ENCODE measurements around the gene ZNF837. TPM values are rescaled to one million over a fixed set of nuclear protein-coding genes. Genes with fewer than 3 reads are reported as not detected.

The ZNF837 gene
- total and polyA plus RNA-seq, 2 of the 4 experiments (the other 2 are of a cell fraction) = 0.54 to 1.2 TPM

DNA sequence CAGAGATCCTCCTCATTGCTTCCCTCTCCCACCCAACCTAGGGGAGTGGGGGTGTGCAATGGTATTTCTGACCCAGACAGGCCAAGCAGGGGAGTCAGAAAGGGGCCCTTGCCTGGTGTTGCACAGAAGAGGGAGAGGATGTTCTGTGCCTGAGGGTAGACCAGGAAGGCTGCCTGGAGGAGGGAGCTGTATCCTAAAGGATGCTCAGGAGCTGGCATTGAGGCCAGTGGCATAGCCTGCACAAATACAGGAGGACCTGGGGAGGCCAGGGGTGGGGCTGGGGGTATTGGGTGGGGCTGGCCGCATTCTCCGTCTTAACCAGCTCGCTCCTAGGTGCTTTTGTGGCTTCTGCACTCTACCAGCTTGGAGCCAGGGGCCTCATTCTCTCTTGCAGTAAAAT is 19.1 kb upstream of the ZNF837 start:
- peaks cover 5% of the 10 kb centered on the region for H3K4me1 ChIP-seq (ENCODE audit: control insufficient read depth, insufficient read depth, low read length)
- H3K9me3 ChIP-seq (ENCODE audit: control insufficient read depth, insufficient read depth, low read length) = no peaks in the 10 kb centered on the region
- H2BK15ac ChIP-seq (ENCODE audit: low read depth, low read length) = no peak overlapping the region
- no peak overlapping the region for H2BK5ac ChIP-seq (ENCODE audit: low read depth, low read length, poor library complexity, severe bottlenecking)
- H3K9ac ChIP-seq (ENCODE audit: low read depth, low read length) = no peak overlapping the region
- H2AK9ac ChIP-seq (replicated peaks; ENCODE audit: low read depth, low read length, poor library complexity) = peak overlapping the region; percentile 95
- H2AFZ ChIP-seq (replicated peaks; ENCODE audit: low read length, poor library complexity) = no peak overlapping the region
- no peak overlapping the region for H3K14ac ChIP-seq (replicated peaks; ENCODE audit: low read depth, low read length)
- intact Hi-C loops (cut with micrococcal nuclease) (no loop called here), dilution Hi-C loops (cut with HindIII; ENCODE audit: low sequenced_read_pairs, unreplicated experiment) (no loop called here), in situ Hi-C loops (cut with MboI; ENCODE audit: low sequenced_read_pairs) (no loop called here)
- peaks cover 0 to 11% of the 10 kb centered on the region in 2 experiments; a peak in 2 of 4 replicates for H3K79me1 ChIP-seq (ENCODE audit: low read depth in 1 of 2, low read length in 2 of 2)
- no peak for ATAC-seq (ENCODE audit: low read depth)
- no peak overlapping the region for H2AK5ac ChIP-seq (ENCODE audit: low read depth, low read length)
- WGBS, 2 experiments (ENCODE audit: extremely low coverage in 2 of 2, insufficient read length in 1 of 2) = 100% methylated on average over 3 of the region's 3 CpGs; no CpG with 5 or more reads in 1 of the 2 experiments
- H4K8ac ChIP-seq (ENCODE audit: low read depth in 2 of 2, low read length in 2 of 2) = no peak overlapping the region
- H3K23ac ChIP-seq (ENCODE audit: low read depth, low read length) = no peak overlapping the region
- H3K4ac ChIP-seq (ENCODE audit: low read depth, low read length) = no peak overlapping the region
- BruUV-seq (replicated peaks) = no TSS peak
- DNase-seq = no peak
- POLR2A ChIA-PET (ENCODE audit: unreplicated experiment) = no interaction called here
- H2BK20ac ChIP-seq (ENCODE audit: low read depth, low read length) = no peak overlapping the region
- no peak overlapping the region for H3K56ac ChIP-seq (ENCODE audit: extremely low read depth, insufficient read depth, low read length)
- H3K4me3 ChIP-seq (ENCODE audit: insufficient read depth, low read depth, low read length) = no peak overlapping the region
- peaks cover 3% of the 10 kb centered on the region for H4K20me1 ChIP-seq (ENCODE audit: insufficient read depth, low read length)
- CTCF ChIA-PET = no interaction called here
- H3K4me2 ChIP-seq (ENCODE audit: low read depth, low read length) = no peak overlapping the region
- H3K36me3 ChIP-seq (ENCODE audit: control insufficient read depth, insufficient read depth, low read length) = peaks cover 4% of the 10 kb centered on the region
- no peak overlapping the region for H4K5ac ChIP-seq (ENCODE audit: low read depth, low read length)
- no peak overlapping the region for H3K27ac ChIP-seq (ENCODE audit: insufficient read depth, low read length)
- no peaks in the 10 kb centered on the region for H3K9me1 ChIP-seq (ENCODE audit: insufficient read depth, low read length)
- H2BK120ac ChIP-seq (ENCODE audit: low read depth, low read length) = no peak overlapping the region
- H4K91ac ChIP-seq (ENCODE audit: insufficient read depth, low read depth, low read length) = no peak overlapping the region
- TF ChIP-seq NFE2L2 (IDR thresholded peaks at IDR 0.05; ENCODE audit: low read depth, low read length) = no peak
- TF ChIP-seq MAFK (IDR thresholded peaks at IDR 0.05; ENCODE audit: low read depth, low read length) = no peak
- no peak for TF ChIP-seq RAD21 (IDR thresholded peaks at IDR 0.05; ENCODE audit: low read length)
- no peak for TF ChIP-seq CEBPB (IDR thresholded peaks at IDR 0.05; ENCODE audit: low read depth, low read length)
- TF ChIP-seq, protein P1, sequence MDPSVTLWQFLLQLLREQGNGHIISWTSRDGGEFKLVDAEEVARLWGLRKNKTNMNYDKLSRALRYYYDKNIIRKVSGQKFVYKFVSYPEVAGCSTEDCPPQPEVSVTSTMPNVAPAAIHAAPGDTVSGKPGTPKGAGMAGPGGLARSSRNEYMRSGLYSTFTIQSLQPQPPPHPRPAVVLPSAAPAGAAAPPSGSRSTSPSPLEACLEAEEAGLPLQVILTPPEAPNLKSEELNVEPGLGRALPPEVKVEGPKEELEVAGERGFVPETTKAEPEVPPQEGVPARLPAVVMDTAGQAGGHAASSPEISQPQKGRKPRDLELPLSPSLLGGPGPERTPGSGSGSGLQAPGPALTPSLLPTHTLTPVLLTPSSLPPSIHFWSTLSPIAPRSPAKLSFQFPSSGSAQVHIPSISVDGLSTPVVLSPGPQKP (IDR thresholded peaks at IDR 0.05; ENCODE audit: borderline replicate concordance, low read depth, low read length) = no peak
- no peak for TF ChIP-seq MAZ (IDR thresholded peaks at IDR 0.05; ENCODE audit: borderline replicate concordance, low read depth, low read length)
- no peak for TF ChIP-seq POLR2A (IDR thresholded peaks at IDR 0.05; ENCODE audit: low read depth, low read length)
- no peak for TF ChIP-seq RCOR1 (IDR thresholded peaks at IDR 0.05; ENCODE audit: insufficient replicate concordance, low read length)
- no peak for TF ChIP-seq RFX5 (IDR thresholded peaks at IDR 0.05; ENCODE audit: low read depth, low read length)
- TF ChIP-seq, protein P2, sequence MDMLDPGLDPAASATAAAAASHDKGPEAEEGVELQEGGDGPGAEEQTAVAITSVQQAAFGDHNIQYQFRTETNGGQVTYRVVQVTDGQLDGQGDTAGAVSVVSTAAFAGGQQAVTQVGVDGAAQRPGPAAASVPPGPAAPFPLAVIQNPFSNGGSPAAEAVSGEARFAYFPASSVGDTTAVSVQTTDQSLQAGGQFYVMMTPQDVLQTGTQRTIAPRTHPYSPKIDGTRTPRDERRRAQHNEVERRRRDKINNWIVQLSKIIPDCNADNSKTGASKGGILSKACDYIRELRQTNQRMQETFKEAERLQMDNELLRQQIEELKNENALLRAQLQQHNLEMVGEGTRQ (IDR thresholded peaks at IDR 0.05; ENCODE audit: low read depth, low read length) = no peak
- TF ChIP-seq CHD1 (IDR thresholded peaks at IDR 0.05; ENCODE audit: low read depth, low read length) = no peak
- TF ChIP-seq FOS (IDR thresholded peaks at IDR 0.05; ENCODE audit: low read depth, low read length) = no peak
- TF ChIP-seq, protein P3, sequence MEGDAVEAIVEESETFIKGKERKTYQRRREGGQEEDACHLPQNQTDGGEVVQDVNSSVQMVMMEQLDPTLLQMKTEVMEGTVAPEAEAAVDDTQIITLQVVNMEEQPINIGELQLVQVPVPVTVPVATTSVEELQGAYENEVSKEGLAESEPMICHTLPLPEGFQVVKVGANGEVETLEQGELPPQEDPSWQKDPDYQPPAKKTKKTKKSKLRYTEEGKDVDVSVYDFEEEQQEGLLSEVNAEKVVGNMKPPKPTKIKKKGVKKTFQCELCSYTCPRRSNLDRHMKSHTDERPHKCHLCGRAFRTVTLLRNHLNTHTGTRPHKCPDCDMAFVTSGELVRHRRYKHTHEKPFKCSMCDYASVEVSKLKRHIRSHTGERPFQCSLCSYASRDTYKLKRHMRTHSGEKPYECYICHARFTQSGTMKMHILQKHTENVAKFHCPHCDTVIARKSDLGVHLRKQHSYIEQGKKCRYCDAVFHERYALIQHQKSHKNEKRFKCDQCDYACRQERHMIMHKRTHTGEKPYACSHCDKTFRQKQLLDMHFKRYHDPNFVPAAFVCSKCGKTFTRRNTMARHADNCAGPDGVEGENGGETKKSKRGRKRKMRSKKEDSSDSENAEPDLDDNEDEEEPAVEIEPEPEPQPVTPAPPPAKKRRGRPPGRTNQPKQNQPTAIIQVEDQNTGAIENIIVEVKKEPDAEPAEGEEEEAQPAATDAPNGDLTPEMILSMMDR (conservative IDR thresholded peaks at IDR 0.05; ENCODE audit: low read depth, low read length) = no peak
- TF ChIP-seq SMC3 (IDR thresholded peaks at IDR 0.05; ENCODE audit: low read depth, low read length) = no peak
- H3K27me3 ChIP-seq (ENCODE audit: control insufficient read depth, insufficient read depth, low read length) = no peaks in the 10 kb centered on the region
- no peak overlapping the region for H3K18ac ChIP-seq (ENCODE audit: low read depth, low read length)

Measured in IMR-90 (cell line).